CD14-positive monocyte (primary cell): Measurements from ENCODE around the gene SPSB1. TPM values are rescaled to one million over a fixed set of nuclear protein-coding genes. Genes with fewer than 3 reads are reported as not detected.

Experiments
- DNase-seq, 3 donors: peaks; one replicate each; pipeline ENCODE4 v3.0.0-alpha.2; 2011 to 2022
- H2AFZ ChIP-seq: 2 replicates; pipeline ENCODE4 v1.6.0; 2012; ENCODE audit warnings: mild to moderate bottlenecking, low read depth, low read length, inconsistent platforms; ENCODE audit not compliant: insufficient read depth, poor library complexity, severe bottlenecking
- H3K27ac ChIP-seq, 2 donors: 1 replicate in 1 of 2; 2 replicates in 1 of 2; pipeline ENCODE4 v1.5.1; 2012 to 2013; ENCODE audit warnings: low read length in 2 of 2, control low read depth in 1 of 2, inconsistent platforms in 1 of 2, low read depth in 1 of 2, mild to moderate bottlenecking in 1 of 2
- H3K27me3 ChIP-seq, 2 donors: one replicate each; pipeline versions ENCODE4 v1.6.0 to v1.6.1; 2011 to 2013; ENCODE audit warnings: low read length in 2 of 2; ENCODE audit not compliant: control insufficient read depth in 2 of 2, insufficient read depth in 2 of 2
- H3K36me3 ChIP-seq, 2 donors: replicated peaks in 1 of 2; 1 replicate in 1 of 2; 2 replicates in 1 of 2; pipeline versions ENCODE4 v1.5.1 to v1.6.1; 2012 to 2013; ENCODE audit warnings: low read length in 2 of 2, control low read depth in 1 of 2, inconsistent platforms in 1 of 2, mild to moderate bottlenecking in 1 of 2; ENCODE audit not compliant: insufficient read depth in 2 of 2, control insufficient read depth in 1 of 2
- H3K4me1 ChIP-seq, 2 donors: 1 replicate in 1 of 2; 2 replicates in 1 of 2; pipeline versions ENCODE4 v1.5.1 to v1.6.1; 2012 to 2013; ENCODE audit warnings: low read length in 2 of 2, control low read depth in 1 of 2, inconsistent platforms in 1 of 2, mild to moderate bottlenecking in 1 of 2, moderate library complexity in 1 of 2; ENCODE audit not compliant: insufficient read depth in 2 of 2, control insufficient read depth in 1 of 2
- H3K4me2 ChIP-seq: replicated peaks from 2 replicates; pipeline ENCODE3; 2012; ENCODE audit warnings: low read length, moderate library complexity, mild to moderate bottlenecking; ENCODE audit not compliant: poor library complexity, severe bottlenecking; ENCODE audit errors: extremely low read depth
- H3K4me3 ChIP-seq, 3 experiments: fragments of 200-600 bp in 1 of 3; sonication (generic) in 1 of 3; replicated peaks in 1 of 3; 1 replicate in 2 of 3; 2 replicates in 1 of 3; pipeline ENCODE4 v1.5.1; 2011 to 2013; ENCODE audit warnings: low read length in 3 of 3, mild to moderate bottlenecking in 3 of 3, control low read depth in 2 of 3, low read depth in 2 of 3, inconsistent platforms in 1 of 3, moderate library complexity in 1 of 3
- H3K79me2 ChIP-seq: 2 replicates; pipeline ENCODE4 v1.6.0; 2012; ENCODE audit warnings: mild to moderate bottlenecking, control low read depth, inconsistent platforms, low read length, moderate library complexity; ENCODE audit not compliant: insufficient read depth
- H3K9ac ChIP-seq: 2 replicates; pipeline ENCODE4 v1.6.0; 2017; ENCODE audit warnings: low read length, mild to moderate bottlenecking; ENCODE audit not compliant: insufficient read depth, poor library complexity, severe bottlenecking
- H3K9me3 ChIP-seq, 2 donors: replicated peaks in 1 of 2; 1 replicate in 1 of 2; 2 replicates in 1 of 2; pipeline versions ENCODE4 v1.5.1 to v1.6.1; 2012 to 2013; ENCODE audit warnings: low read length in 2 of 2, control low read depth in 1 of 2; ENCODE audit not compliant: control insufficient read depth in 1 of 2, insufficient read depth in 1 of 2
- H4K20me1 ChIP-seq: 2 replicates; pipeline ENCODE4 v1.6.0; 2012; ENCODE audit warnings: mild to moderate bottlenecking, low read length, control low read depth, moderate library complexity; ENCODE audit not compliant: insufficient read depth
- H3K27ac Mint-ChIP-seq, 7 donors: one replicate each; pipeline ENCODE4 v1.8.0; 2020; ENCODE audit warnings: mild to moderate bottlenecking in 7 of 7, mixed read lengths in 7 of 7, moderate library complexity in 6 of 7, inconsistent platforms in 2 of 7
- H3K27me3 Mint-ChIP-seq, 3 donors: one replicate each; pipeline ENCODE4 v1.8.0; 2021 to 2022; ENCODE audit warnings: low read depth in 3 of 3, mild to moderate bottlenecking in 3 of 3, mixed read lengths in 3 of 3, moderate library complexity in 3 of 3, inconsistent platforms in 1 of 3
- H3K36me3 Mint-ChIP-seq, 2 donors: one replicate each; pipeline ENCODE4 v1.8.0; 2020; ENCODE audit warnings: mixed read lengths in 2 of 2, inconsistent platforms in 1 of 2, mild to moderate bottlenecking in 1 of 2
- H3K4me1 Mint-ChIP-seq: one replicate; pipeline ENCODE4 v1.8.0; 2020; ENCODE audit warnings: mild to moderate bottlenecking, mixed read lengths
- H3K4me3 Mint-ChIP-seq, 2 donors: one replicate each; pipeline ENCODE4 v1.8.0; 2020; ENCODE audit warnings: mild to moderate bottlenecking in 2 of 2, mixed read lengths in 2 of 2, moderate library complexity in 1 of 2
- H3K9me3 Mint-ChIP-seq, 7 donors: one replicate each; pipeline ENCODE4 v1.8.0; 2020 to 2022; ENCODE audit warnings: mixed read lengths in 7 of 7, mild to moderate bottlenecking in 6 of 7, moderate library complexity in 6 of 7, inconsistent platforms in 2 of 7
- CTCF ChIP-seq: fragments of 200-600 bp; IDR thresholded peaks from one replicate; pipeline ENCODE4 v1.8.0; 2022; ENCODE audit warnings: antibody characterized with exemption, mild to moderate bottlenecking
- WGBS: methylation state at CpG from one replicate; pipeline ENCODE4 v1.1.5; 2013; ENCODE audit warnings: missing lambda C conversion rate; ENCODE audit not compliant: insufficient coverage; 5-methylcytosine and 5-hydroxymethylcytosine counted together
- intact Hi-C, 2 donors: fragments of 100-400 bp; cut with micrococcal nuclease; formaldehyde crosslinking; loops; one replicate each; pipeline versions ENCODE4 v1.15.0 to v1.15.1; 2023
- polyA plus RNA-seq, 3 donors: library from polyadenylated mRNA; depleted of rRNA in 1 of 3; unstranded in 2 of 3; stranded (reverse) in 1 of 3; fragments of 300-500 nt in 2 of 3; fragments of >200 nt in 1 of 3; fragmentation: Illumina TruSeq in 2 of 3; gene quantifications; 1 replicate in 2 of 3; 2 replicates in 1 of 3; pipeline ENCODE4 v1.2.3, GENCODE V29; 2012 to 2021

The SPSB1 gene
- polyA plus RNA-seq, 3 donors = 0.15 to 1.2 (median 0.29) TPM

- no peak overlapping the region for H3K4me3 Mint-ChIP-seq
- no peaks in the 10 kb centered on the region for H3K9me3 ChIP-seq
- H2AFZ ChIP-seq = no peak overlapping the region
- DNase-seq = no peak
- H3K4me2 ChIP-seq = no peak overlapping the region
- peaks cover 0 to 1% (median 0%) of the 10 kb centered on the region in 7 donors for H3K9me3 Mint-ChIP-seq
- H3K79me2 ChIP-seq = no peaks in the 10 kb centered on the region
- H3K27me3 ChIP-seq = peaks cover 0 to 4% of the 10 kb centered on the region in 2 donors
- no peaks in the 10 kb centered on the region for H4K20me1 ChIP-seq
- no peaks in the 10 kb centered on the region for H3K4me1 Mint-ChIP-seq
- no peaks in the 10 kb centered on the region for H3K4me1 ChIP-seq
- intact Hi-C loops = no loop called here
- WGBS = 93% methylated on average over 19 of the region's 20 CpGs
- H3K36me3 ChIP-seq = no peaks in the 10 kb centered on the region
- H3K9ac ChIP-seq = no peak overlapping the region
- no peak overlapping the region for H3K27ac Mint-ChIP-seq
- no peak overlapping the region for H3K27ac ChIP-seq
- peaks cover 5 to 9% (median 8%) of the 10 kb centered on the region in 3 donors for H3K27me3 Mint-ChIP-seq
- H3K4me3 ChIP-seq = no peak overlapping the region
- H3K36me3 Mint-ChIP-seq = no peaks in the 10 kb centered on the region
- TF ChIP-seq CTCF = no peak
Measured at GRCh38 chr1:9350013-9350908, 57.6 kb downstream of the SPSB1 start.

- H4K20me1 ChIP-seq = no peaks in the 10 kb centered on the region
- H3K9me3 ChIP-seq = no peaks in the 10 kb centered on the region
- peaks cover 4 to 6% (median 5%) of the 10 kb centered on the region in 3 donors for H3K27me3 Mint-ChIP-seq
- H3K9me3 Mint-ChIP-seq = peaks cover 0 to 1% (median 0%) of the 10 kb centered on the region in 7 donors
- no peaks in the 10 kb centered on the region for H3K4me1 ChIP-seq
- H3K4me1 Mint-ChIP-seq = no peaks in the 10 kb centered on the region
- no peak overlapping the region for H3K27ac ChIP-seq
- H3K4me3 ChIP-seq = no peak overlapping the region
- no peak overlapping the region for H3K27ac Mint-ChIP-seq
- peaks cover 0 to 4% of the 10 kb centered on the region in 2 donors for H3K27me3 ChIP-seq
- H3K4me2 ChIP-seq = no peak overlapping the region
- 80% methylated on average over 1 of the region's 4 CpGs for WGBS
- H3K36me3 Mint-ChIP-seq = no peaks in the 10 kb centered on the region
- no peak overlapping the region for H3K9ac ChIP-seq
- DNase-seq = no peak
- H2AFZ ChIP-seq = no peak overlapping the region
- H3K79me2 ChIP-seq = no peaks in the 10 kb centered on the region
- intact Hi-C loops = no loop called here
- TF ChIP-seq CTCF = no peak
- H3K4me3 Mint-ChIP-seq = no peak overlapping the region
- H3K36me3 ChIP-seq = no peaks in the 10 kb centered on the region
Measured at GRCh38 chr1:9350960-9351359, 58.3 kb downstream of the SPSB1 start.
